GM11168 (cell line): ENCODE data around the gene NCOA5.

Experiments used
- in situ Hi-C: fragments of 300-500 bp; cut with MboI; formaldehyde crosslinking; loops from one replicate; pipeline ENCODE4 v1.12.0; 2022; ENCODE audit warnings: low sequenced_read_pairs; ENCODE audit not compliant: unreplicated experiment

NCOA5 gene

DNA sequence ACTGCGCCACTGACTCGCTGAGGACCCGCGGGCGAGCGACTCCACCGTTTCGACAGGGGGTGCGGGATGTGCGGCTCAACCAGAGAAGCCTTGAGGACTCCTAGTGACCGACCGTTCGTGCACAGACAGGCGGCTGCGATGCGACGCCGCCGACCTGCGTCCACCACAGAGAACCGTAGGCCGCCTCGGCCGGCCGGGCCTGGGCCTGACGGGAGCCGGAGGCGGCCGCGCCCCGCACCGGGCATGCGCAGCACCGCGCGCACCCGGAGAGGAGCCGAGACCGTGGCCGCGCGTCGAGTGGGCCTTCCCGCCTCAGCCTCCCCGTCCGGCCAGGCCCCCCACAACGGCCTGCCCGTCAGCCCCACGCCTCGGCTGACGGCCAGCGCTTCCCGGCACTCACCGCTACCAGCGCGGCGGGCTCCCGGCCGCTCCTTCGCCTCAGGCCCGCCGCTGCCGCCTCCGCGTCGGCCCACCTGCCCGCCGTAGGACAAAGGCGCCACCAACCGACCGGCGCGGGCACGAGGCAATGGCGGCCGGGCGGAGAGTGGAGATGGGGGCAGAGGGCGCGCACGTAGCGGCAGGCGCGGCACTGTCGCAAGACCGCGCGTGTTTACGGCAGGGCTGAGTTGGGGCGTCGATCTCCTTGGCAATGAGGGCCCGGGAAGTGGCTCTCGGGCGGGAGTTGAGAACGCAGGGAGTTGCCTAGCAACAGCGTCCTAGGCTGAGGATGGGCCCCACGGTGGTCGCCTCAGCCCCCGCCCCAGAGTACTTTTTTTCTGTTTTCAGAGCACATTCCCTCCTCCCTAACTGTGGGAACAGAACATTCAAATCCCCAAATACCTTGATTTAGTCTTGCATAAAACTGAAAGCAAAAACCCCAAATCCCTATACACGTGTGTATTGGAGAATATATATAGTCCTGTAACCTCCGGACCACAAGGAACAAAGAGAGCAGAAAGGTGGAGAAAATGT lies at the start of gene NCOA5:
NCOA5 (minus strand) TSS at position 546 of the 972 bp plus-strand sequence. CDS start 10,538 bp downstream, outside the sequence.
- in situ Hi-C loops = loop anchor here (5.0 to 10.0 kb wide), 2 partner anchors 72 to 805 kb away; no protein-coding TSS in a partner anchor

GRCh38 chr20:46139266-46139889 lies 49.6 kb upstream of the NCOA5 start:
- in situ Hi-C loops = no loop called here

DNA sequence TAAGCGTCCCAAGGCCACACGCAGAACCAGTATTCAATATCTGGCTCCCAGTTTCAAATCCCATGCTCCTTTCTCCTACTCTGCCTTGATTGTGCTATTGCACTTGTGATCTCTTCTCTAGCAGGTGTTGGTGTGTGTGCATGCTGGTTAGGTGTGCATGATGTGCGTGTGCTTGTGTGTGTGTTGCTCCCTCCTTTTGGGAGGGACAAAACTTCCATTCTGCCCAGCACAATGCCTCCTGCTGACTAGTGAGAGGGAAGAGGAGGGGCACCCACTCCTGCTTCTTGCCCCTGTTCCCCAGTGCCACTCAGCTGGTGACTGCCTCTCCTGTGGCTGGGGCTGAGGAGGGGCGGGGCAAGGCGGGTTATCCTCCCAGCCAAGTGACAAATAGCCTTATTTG lies 48.1 kb upstream of the NCOA5 start:
- in situ Hi-C loops = no loop called here

DNA sequence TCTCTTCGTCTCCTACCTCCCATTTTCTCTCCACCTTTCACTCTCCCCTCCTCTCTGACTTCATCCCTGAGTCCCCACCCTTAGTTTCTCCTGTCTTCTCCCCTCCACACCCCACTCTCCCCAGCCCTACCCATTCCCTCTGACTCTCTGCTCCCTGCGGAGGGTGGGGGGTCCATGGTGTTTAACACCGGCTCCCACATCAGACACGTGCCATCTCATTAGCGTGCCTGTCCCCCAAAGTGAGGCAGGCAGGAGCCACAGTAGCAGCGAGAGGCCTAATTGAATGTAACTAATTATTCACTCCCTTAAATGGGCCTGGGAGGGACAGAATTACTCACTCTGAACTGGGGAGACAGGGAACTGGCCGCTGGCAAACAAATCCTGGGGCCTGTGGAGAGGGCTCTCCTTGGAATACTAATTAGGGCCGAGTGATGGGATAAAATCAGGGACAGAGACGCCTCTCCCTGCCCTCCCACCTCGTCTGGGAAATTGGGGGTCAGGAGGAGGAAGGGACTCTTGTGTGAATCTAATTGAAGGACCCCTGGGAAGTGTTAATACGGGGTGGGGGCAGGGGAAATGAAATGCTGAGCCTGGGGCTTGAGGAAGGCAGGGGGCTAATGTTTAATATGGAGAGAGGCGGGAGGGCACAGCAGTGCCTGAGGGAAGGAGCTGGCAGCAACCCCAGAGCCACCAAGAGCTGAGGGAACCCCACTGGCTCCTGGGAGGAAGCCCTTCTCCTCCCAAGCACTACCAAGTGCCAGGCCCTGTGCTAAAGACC lies 46.3 kb upstream of the NCOA5 start:
- in situ Hi-C loops = no loop called here

- in situ Hi-C loops = no loop called here
Measured at GRCh38 chr20:46134716-46135115, 45.0 kb upstream of the NCOA5 start.

- in situ Hi-C loops = no loop called here
Measured at GRCh38 chr20:46133886-46134654, 44.3 kb upstream of the NCOA5 start.

DNA sequence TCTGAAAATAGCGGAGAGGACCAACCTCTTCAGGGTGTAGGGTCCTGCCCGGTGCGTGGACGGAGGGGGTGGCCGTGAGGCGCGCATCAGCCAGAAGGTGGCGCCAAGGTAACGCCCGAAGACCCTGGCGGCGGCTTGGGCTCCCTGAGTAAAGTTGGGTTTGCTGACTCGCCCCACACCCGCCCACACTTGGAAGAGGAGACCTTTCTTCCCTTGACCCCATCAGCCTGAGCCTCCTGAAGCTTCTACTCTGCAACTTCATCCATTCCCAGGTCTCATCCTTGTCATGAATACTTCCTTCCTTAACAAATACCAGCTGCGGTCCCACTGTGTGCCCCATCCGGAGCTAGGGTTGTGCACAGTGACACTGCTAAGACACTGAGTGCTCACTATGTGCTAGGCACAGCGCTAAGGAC lies 43.0 kb upstream of the NCOA5 start:
- in situ Hi-C loops = no loop called here

GRCh38 chr20:46131396-46131795 lies 41.6 kb upstream of the NCOA5 start:
- in situ Hi-C loops = no loop called here

GRCh38 chr20:46130534-46130933 lies 40.8 kb upstream of the NCOA5 start:
- in situ Hi-C loops = no loop called here

DNA sequence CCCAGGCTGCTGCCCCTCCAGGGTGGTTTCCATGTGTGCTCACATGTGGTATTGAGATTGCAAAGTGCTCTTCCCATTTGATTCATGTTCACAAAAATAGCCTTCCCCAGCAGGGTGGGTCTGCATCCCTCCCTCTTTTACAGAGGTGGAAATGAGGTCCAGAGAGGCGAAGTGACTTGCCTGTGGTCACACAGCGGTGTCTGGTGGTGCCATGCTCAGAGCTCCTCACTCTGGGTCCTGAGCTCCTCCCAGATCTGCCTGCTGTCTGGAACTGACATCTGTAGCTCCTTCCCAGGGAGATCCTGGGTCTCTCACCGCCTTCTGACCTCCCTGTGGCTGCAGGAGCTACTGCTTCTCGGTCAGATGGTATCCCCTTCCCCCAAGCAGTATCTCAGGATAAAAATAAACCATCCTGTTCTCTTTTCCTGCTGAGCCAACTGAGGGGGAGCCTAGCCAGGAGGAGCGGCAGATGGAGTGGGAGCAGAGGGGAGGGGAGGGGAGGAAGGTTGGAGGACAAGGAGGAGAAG lies 40.3 kb upstream of the NCOA5 start:
- in situ Hi-C loops = no loop called here

- in situ Hi-C loops = no loop called here
Measured at GRCh38 chr20:46128310-46129151, 38.8 kb upstream of the NCOA5 start.

DNA sequence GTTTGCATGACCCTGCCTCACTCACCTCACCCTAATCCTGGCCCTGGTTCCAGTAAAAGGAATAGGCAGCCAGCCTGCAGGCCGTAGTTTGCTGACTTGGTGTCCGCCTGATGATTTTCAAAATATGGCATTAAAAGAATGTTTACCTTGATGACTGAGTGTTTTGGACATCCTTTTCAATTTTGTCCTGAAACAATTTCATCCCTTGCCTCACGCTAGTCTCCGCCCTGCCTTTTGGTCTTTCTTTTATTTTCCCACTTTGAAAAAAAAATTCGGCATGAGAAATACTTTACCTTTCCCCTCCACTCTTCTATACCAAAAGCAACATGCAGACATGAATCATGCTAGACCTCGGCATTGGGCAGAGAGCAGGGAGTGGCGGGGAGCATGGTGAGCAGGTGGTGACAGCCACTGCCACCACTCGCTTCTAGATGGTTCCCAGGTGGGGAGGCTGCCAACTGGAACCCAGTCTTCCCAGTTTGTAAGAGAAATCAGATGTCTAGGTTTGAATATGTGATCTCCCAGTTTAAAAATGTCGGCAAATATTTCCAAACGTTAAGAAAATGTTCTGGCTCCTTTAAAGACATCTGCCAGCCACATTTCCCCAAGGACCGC lies 37.7 kb upstream of the NCOA5 start:
- in situ Hi-C loops = no loop called here

DNA sequence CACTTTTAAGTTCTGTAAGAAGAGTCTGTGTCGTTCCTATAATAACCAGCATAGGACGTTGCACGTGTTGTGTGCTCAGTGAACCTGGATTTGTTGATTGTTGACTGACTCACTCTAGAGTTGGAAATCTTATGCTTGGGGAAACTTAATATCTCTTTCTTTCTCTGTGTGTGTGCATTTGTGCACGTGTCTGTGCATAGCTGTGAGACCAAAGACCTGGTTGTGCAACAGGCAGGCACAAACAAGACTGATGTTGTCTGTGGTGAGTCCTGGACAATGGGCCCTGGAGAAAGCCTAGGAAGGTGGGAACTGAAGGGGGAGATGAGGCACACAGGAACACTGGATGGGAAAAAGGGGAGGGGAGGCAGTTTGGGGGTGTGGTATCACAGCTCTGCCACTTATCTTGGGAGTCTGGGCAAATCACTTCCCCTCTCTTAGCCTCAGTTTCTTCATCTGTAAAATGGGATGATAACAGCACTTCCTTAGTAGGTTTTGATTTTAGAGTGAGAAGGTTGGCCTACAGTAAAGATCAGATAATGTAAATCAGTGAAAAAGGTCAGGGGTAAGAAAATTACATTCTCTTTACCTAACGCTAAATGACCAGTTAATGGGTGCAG lies 36.8 kb upstream of the NCOA5 start:
- in situ Hi-C loops = no loop called here

DNA sequence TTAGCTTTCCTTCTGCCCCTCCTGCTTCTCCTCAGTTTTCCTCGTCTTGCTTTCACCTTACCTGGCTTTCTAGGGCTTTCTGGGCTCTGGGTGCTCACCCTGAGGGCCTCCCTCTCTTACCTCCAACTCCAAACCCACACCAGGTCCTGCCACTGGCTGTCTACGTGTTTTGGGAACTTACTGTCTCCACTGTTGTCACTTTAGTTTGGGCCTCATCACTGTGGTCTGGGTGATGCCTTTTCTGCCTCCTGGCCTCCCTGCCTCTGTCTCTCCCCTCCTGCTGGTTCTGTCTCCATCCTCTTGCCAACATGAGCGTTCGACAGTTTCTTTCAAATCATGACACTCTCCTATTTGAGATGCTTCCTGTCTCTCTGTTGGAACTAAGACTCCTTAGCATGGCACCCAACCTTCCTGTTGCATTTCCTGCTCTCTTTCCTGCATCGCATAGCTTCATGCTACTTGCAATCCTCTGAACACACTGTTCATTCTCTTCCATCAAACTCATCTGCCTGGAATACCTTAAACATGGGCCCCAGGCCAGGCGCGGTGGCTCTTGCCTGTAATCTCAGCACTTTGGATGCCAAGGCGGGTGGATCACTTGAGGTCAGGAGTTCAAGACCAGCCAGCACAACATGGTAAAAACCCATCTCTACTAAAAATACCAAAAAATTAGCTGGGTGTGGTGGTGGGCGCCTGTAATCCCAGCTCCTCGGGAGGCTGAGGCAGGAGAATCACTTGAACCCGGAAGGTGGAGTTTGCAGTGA lies 33.9 kb upstream of the NCOA5 start:
- in situ Hi-C loops = no loop called here

GRCh38 chr20:46122516-46123481 lies 33.0 kb upstream of the NCOA5 start:
- in situ Hi-C loops = no loop called here

DNA sequence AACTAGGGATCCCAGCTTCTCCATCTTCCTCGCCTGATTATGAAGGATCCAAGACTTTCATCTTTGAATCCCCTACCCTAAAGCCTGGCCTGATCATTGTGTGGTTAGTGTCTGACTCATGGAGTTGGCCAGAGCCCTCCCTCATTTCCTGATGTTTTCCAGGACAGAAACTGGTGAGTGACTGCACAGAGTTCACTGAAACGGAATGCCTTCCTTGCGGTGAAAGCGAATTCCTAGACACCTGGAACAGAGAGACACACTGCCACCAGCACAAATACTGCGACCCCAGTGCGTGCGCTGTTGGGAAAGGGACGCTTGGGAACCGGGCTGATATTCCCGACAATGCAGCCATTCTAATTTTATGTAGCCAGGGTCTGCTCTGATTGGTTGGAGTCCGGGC lies 32.3 kb upstream of the NCOA5 start:
- in situ Hi-C loops = no loop called here
